Measurements from ENCODE around the gene C11orf42. TPM values are rescaled to one million over a fixed set of nuclear protein-coding genes. Genes with fewer than 3 reads are reported as not detected.

Gene C11orf42
- total RNA-seq, 1 experiment from 2014 or later = not detected

DNA sequence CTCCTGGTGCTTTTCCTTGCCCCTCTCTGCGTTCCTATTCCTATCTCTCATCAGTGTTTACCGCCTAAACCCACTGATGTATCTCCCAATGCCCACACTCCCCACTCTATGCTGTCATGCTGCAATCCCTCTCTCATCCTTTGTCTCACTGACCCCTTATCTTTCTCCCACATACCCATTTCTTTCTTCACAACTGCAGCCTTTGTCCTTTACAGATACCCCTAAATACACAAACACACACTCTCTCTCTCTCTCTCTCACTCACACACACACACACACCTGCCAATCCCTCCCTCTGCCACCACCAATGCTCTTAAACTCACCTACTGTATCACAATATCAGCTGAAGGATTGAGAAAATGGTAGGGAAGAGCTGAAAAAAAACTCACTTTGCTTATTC is 29.9 kb upstream of the C11orf42 start:
- no peaks in the 10 kb centered on the region for H3K9me3 ChIP-seq (ENCODE audit: low read depth, low read length, poor library complexity, severe bottlenecking)
- intact Hi-C loops (cut with micrococcal nuclease; ENCODE audit: unreplicated experiment) = no loop called here
- H3K4me1 ChIP-seq (ENCODE audit: insufficient read depth, low read length, poor library complexity, severe bottlenecking) = no peaks in the 10 kb centered on the region
- no TSS peak for BruUV-seq (replicated peaks)
- no peak overlapping the region for H3K27ac ChIP-seq (ENCODE audit: low read depth, low read length, poor library complexity, severe bottlenecking)
- no peak for DNase-seq (ENCODE audit: low spot score)
- POLR2A ChIA-PET (ENCODE audit: low non-redundant PET) = no interaction called here
- CTCF ChIA-PET = no interaction called here
- H3K36me3 ChIP-seq (ENCODE audit: insufficient read depth, low read length, poor library complexity, severe bottlenecking) = no peaks in the 10 kb centered on the region
- H3K4me3 ChIP-seq (ENCODE audit: low read depth, low read length, poor library complexity, severe bottlenecking) = no peak overlapping the region
- peaks cover 6% of the 10 kb centered on the region for H3K27me3 ChIP-seq (replicated peaks; ENCODE audit: insufficient read depth, low read depth, low read length, poor library complexity)
- TF ChIP-seq, protein P1, sequence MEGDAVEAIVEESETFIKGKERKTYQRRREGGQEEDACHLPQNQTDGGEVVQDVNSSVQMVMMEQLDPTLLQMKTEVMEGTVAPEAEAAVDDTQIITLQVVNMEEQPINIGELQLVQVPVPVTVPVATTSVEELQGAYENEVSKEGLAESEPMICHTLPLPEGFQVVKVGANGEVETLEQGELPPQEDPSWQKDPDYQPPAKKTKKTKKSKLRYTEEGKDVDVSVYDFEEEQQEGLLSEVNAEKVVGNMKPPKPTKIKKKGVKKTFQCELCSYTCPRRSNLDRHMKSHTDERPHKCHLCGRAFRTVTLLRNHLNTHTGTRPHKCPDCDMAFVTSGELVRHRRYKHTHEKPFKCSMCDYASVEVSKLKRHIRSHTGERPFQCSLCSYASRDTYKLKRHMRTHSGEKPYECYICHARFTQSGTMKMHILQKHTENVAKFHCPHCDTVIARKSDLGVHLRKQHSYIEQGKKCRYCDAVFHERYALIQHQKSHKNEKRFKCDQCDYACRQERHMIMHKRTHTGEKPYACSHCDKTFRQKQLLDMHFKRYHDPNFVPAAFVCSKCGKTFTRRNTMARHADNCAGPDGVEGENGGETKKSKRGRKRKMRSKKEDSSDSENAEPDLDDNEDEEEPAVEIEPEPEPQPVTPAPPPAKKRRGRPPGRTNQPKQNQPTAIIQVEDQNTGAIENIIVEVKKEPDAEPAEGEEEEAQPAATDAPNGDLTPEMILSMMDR (conservative IDR thresholded peaks at IDR 0.05; ENCODE audit: low read depth, low read length) = no peak
- no peak for TF ChIP-seq EZH2 (IDR thresholded peaks at IDR 0.05; ENCODE audit: borderline replicate concordance, low read depth, low read length, poor library complexity, severe bottlenecking)

DNA sequence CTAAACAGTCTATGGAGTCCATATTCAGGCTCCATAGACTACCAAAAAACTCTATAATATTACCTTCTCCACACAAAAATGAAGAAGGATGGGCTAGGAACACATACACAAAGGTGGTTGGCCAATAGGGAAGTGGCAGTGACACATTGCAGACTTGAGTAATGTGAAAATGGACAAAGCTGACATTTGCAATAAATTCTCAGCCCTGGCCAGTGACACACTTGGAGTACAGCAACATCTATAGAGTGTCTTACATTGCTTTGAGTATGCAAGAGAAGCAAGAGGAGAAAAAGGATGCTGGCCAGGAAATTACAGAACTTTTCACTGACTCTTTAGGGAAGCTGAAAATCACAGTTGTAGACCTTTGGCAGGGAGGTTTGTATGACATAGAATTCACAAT is 13.6 kb upstream of the C11orf42 start:
- no TSS peak for BruUV-seq (replicated peaks)
- CTCF ChIA-PET = no interaction called here
- Histone ChIP-seq H3K4me1 (ENCODE audit: insufficient read depth, low read length, poor library complexity, severe bottlenecking) (no peaks in the 10 kb centered on the region), H3K4me3 (ENCODE audit: low read depth, low read length, poor library complexity, severe bottlenecking) (no peak overlapping the region), H3K9me3 (ENCODE audit: low read depth, low read length, poor library complexity, severe bottlenecking) (no peaks in the 10 kb centered on the region), H3K36me3 (ENCODE audit: insufficient read depth, low read length, poor library complexity, severe bottlenecking) (no peaks in the 10 kb centered on the region), H3K27me3 (replicated peaks; ENCODE audit: insufficient read depth, low read depth, low read length, poor library complexity) (no peaks in the 10 kb centered on the region), H3K27ac (ENCODE audit: low read depth, low read length, poor library complexity, severe bottlenecking) (no peak overlapping the region)
- POLR2A ChIA-PET (ENCODE audit: low non-redundant PET) = no interaction called here
- TF ChIP-seq, protein P1 (conservative IDR thresholded peaks at IDR 0.05; ENCODE audit: low read depth, low read length) = no peak
- no peak for TF ChIP-seq EZH2 (IDR thresholded peaks at IDR 0.05; ENCODE audit: borderline replicate concordance, low read depth, low read length, poor library complexity, severe bottlenecking)
- intact Hi-C loops (cut with micrococcal nuclease; ENCODE audit: unreplicated experiment) = no loop called here
- DNase-seq (ENCODE audit: low spot score) = no peak

DNA sequence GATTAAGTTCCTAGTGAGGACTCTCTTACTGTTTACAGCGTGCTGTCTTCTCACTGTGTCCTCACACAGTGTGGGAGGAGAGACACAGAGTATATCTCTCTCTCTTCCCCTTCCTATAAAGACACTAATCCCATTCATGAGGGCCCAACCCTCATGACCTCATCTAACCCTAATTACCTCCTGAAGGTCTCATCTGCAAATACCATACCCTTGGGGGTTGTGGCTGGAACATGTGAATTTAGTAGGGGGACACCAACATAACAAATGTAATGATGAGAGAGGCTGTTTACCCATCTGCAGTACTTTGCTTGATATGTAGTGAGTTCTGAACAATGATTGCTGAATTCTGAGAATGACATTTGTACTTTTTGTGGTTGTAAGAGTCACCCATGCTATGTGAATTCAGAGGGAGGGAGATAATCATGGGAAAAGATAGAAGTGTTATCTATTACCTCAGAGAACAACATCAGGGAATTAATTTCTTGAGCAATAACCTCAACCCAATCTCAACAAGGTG is 11.2 kb upstream of the C11orf42 start:
- no peak overlapping the region for H3K27ac ChIP-seq (ENCODE audit: low read depth, low read length, poor library complexity, severe bottlenecking)
- H3K27me3 ChIP-seq (replicated peaks; ENCODE audit: insufficient read depth, low read depth, low read length, poor library complexity) = no peaks in the 10 kb centered on the region
- CTCF ChIA-PET = no interaction called here
- POLR2A ChIA-PET (ENCODE audit: low non-redundant PET) = no interaction called here
- no peaks in the 10 kb centered on the region for H3K36me3 ChIP-seq (ENCODE audit: insufficient read depth, low read length, poor library complexity, severe bottlenecking)
- no peaks in the 10 kb centered on the region for H3K4me1 ChIP-seq (ENCODE audit: insufficient read depth, low read length, poor library complexity, severe bottlenecking)
- no peaks in the 10 kb centered on the region for H3K9me3 ChIP-seq (ENCODE audit: low read depth, low read length, poor library complexity, severe bottlenecking)
- DNase-seq (ENCODE audit: low spot score) = no peak
- H3K4me3 ChIP-seq (ENCODE audit: low read depth, low read length, poor library complexity, severe bottlenecking) = no peak overlapping the region
- TF ChIP-seq, protein P1 (conservative IDR thresholded peaks at IDR 0.05; ENCODE audit: low read depth, low read length) = no peak
- TF ChIP-seq EZH2 (IDR thresholded peaks at IDR 0.05; ENCODE audit: borderline replicate concordance, low read depth, low read length, poor library complexity, severe bottlenecking) = no peak
- intact Hi-C loops (cut with micrococcal nuclease; ENCODE audit: unreplicated experiment) = no loop called here
- no TSS peak for BruUV-seq (replicated peaks)
